HepG2 (cell line): ENCODE measurements around the gene MRPS21. TPM values are rescaled to one million over a fixed set of nuclear protein-coding genes. Genes with fewer than 3 reads are reported as not detected.

ENCODE experiments used
- DRAP1 ChIP-seq: IDR thresholded peaks from 2 replicates; pipeline ENCODE4 v1.6.1; 2016; ENCODE audit warnings: missing genetic modification reagents, missing compliant biosample characterization
- HMGXB4 ChIP-seq, 2 experiments: sonication (generic) in 1 of 2; formaldehyde crosslinking in 1 of 2; IDR thresholded peaks; 2 replicates each; pipeline versions ENCODE4 v1.4.0 to v1.6.1; 2018 to 2020; ENCODE audit warnings: missing genetic modification reagents in 2 of 2, borderline replicate concordance in 1 of 2, low read depth in 1 of 2, mild to moderate bottlenecking in 1 of 2, missing biosample characterization in 1 of 2
- IRF2 ChIP-seq: IDR thresholded peaks from 2 replicates; pipeline ENCODE4 v1.6.1; 2018; ENCODE audit warnings: missing genetic modification reagents, missing compliant biosample characterization
- MYPOP ChIP-seq: sonication (generic); formaldehyde crosslinking; IDR thresholded peaks from 2 replicates; pipeline ENCODE4 v1.8.1; 2023; ENCODE audit warnings: mild to moderate bottlenecking, moderate library complexity, missing genetic modification reagents
- RBM22 ChIP-seq: fragments of 200-400 bp; formaldehyde crosslinking; optimal IDR thresholded peaks from 2 replicates; pipeline ENCODE3; 2017; ENCODE audit warnings: mild to moderate bottlenecking, low read length, moderate library complexity
- TARDBP ChIP-seq: sonication (generic); formaldehyde crosslinking; IDR thresholded peaks from 2 replicates; pipeline ENCODE4 v1.8.0; 2022; ENCODE audit warnings: mild to moderate bottlenecking, missing genetic modification reagents
- USF2 ChIP-seq, 2 experiments: sonication (generic) in 1 of 2; formaldehyde crosslinking in 1 of 2; IDR thresholded peaks; 2 replicates each; pipeline versions ENCODE4 v1.5.1 to v1.6.1; 2011 to 2020; ENCODE audit warnings: borderline replicate concordance in 1 of 2, low read depth in 1 of 2, low read length in 1 of 2, mild to moderate bottlenecking in 1 of 2, missing genetic modification reagents in 1 of 2, moderate library complexity in 1 of 2
- ZEB1 ChIP-seq: IDR thresholded peaks from 2 replicates; pipeline ENCODE4 v1.6.1; 2012; ENCODE audit warnings: mild to moderate bottlenecking, low read depth, inconsistent platforms; ENCODE audit not compliant: insufficient replicate concordance
- ZFP90 ChIP-seq: sonication (generic); formaldehyde crosslinking; IDR thresholded peaks from 2 replicates; pipeline ENCODE4 v1.8.0; 2022; ENCODE audit warnings: missing genetic modification reagents, mild to moderate bottlenecking, inconsistent platforms, borderline replicate concordance
- ZMYM3 ChIP-seq: sonication (generic); formaldehyde crosslinking; IDR thresholded peaks from 2 replicates; pipeline ENCODE4 v1.5.1; 2020; ENCODE audit warnings: mild to moderate bottlenecking, missing genetic modification reagents
- ZNF235 ChIP-seq: sonication (generic); formaldehyde crosslinking; IDR thresholded peaks from 2 replicates; pipeline ENCODE4 v1.8.1; 2023; ENCODE audit warnings: mild to moderate bottlenecking, missing genetic modification reagents, borderline replicate concordance
- ZNF263 ChIP-seq: sonication (generic); formaldehyde crosslinking; IDR thresholded peaks from 2 replicates; pipeline ENCODE4 v1.4.0; 2020; ENCODE audit warnings: missing genetic modification reagents
- ZNF276 ChIP-seq: sonication (generic); formaldehyde crosslinking; IDR thresholded peaks from 2 replicates; pipeline ENCODE4 v1.4.0; 2020; ENCODE audit warnings: mild to moderate bottlenecking, low read depth, missing genetic modification reagents
- ZNF510 ChIP-seq: sonication (generic); formaldehyde crosslinking; IDR thresholded peaks from 2 replicates; pipeline ENCODE4 v1.4.0; 2020; ENCODE audit warnings: low read depth, mild to moderate bottlenecking, missing genetic modification reagents
- ZNF670 ChIP-seq: sonication (generic); formaldehyde crosslinking; IDR thresholded peaks from 2 replicates; pipeline ENCODE4 v1.8.0; 2022; ENCODE audit warnings: mild to moderate bottlenecking, missing genetic modification reagents, borderline replicate concordance
- ZNF788 ChIP-seq: sonication (generic); formaldehyde crosslinking; IDR thresholded peaks from 2 replicates; pipeline ENCODE4 v1.5.0; 2020; ENCODE audit warnings: mild to moderate bottlenecking, missing genetic modification reagents, borderline replicate concordance
- ZSCAN29 ChIP-seq: sonication (generic); formaldehyde crosslinking; conservative IDR thresholded peaks from 2 replicates; pipeline ENCODE4 v1.4.0; 2020; ENCODE audit warnings: mild to moderate bottlenecking, missing genetic modification reagents
- polyA plus RNA-seq, 8 experiments: library from polyadenylated mRNA; depleted of rRNA in 3 of 8; stranded (reverse) in 7 of 8; unstranded in 1 of 8; fragments of >200 nt; fragmentation: Illumina TruSeq in 4 of 8; extraction: Trizol in 4 of 8; gene quantifications; 2 replicates each; pipeline versions ENCODE4 v1.2.1 to v1.2.3, GENCODE V29; 2011 to 2016; ENCODE audit warnings: low read depth in 4 of 8, missing spikeins in 1 of 8, mixed read lengths in 1 of 8; ENCODE audit not compliant: insufficient read depth in 1 of 8
- total RNA-seq, 5 experiments: library from RNA; depleted of rRNA; stranded (reverse); fragments of >200 nt; fragmentation: Illumina TruSeq; extraction: Trizol; gene quantifications; 2 replicates each; pipeline ENCODE4 v1.2.3, GENCODE V29; 2016; ENCODE audit warnings: low read depth in 1 of 5

MRPS21 gene
- total and polyA plus RNA-seq, 2 of the 13 experiments (the other 11 are each of a cell fraction or from before 2014, with no cell fraction given), result 59.4 to 64.2 TPM

GRCh38 chr1:150257624-150258585 is 35.8 kb upstream of the MRPS21 start, which contains the start of gene CA14 (continued):
- TF ChIP-seq HMGXB4 (CRISPR knock-in tag; IDR thresholded peaks at IDR 0.05; ENCODE audit: borderline replicate concordance in 1 of 2, low read depth in 1 of 2) (0 out of 4 replicates have a peak, but pooled peaks of 1 of the 2 experiments have one; percentile 33), ZSCAN29 (0 out of 2 replicates have a peak, but pooled peaks have one; percentile 21), DRAP1 (CRISPR knock-in tag) (peak; percentile 71), ZNF670 (CRISPR knock-in tag) (no peak), MYPOP (CRISPR knock-in tag) (0 out of 2 replicates have a peak, but pooled peaks have one; percentile 43), ZMYM3 (peak; percentile 10; the same call in 1 of the 2 replicates), TARDBP (CRISPR knock-in tag) (no peak), ZNF276 (peak; percentile 100), IRF2 (0 out of 2 replicates have a peak, but pooled peaks have one; percentile 32), ZNF263 (CRISPR knock-in tag) (peak; percentile 61), ZNF510 (CRISPR knock-in tag) (peak; percentile 80), ZNF235 (CRISPR knock-in tag) (no peak), ZEB1 (peak; percentile 28), RBM22 (no peak), ZNF788 (CRISPR knock-in tag) (no peak), USF2 (IDR thresholded peaks at IDR 0.05; ENCODE audit: low read depth, low read length) (no peak), USF2 (CRISPR knock-in tag; IDR thresholded peaks at IDR 0.05; ENCODE audit: borderline replicate concordance) (0 out of 2 replicates have a peak, but pooled peaks have one; percentile 24), ZFP90 (CRISPR knock-in tag) (0 out of 2 replicates have a peak, but pooled peaks have one; percentile 58)
